Activated CD4-positive, alpha-beta T cell treated with anti-CD3 and anti-CD28 coated beads, Interleukin-2, Interleukin-4, amounts not matched to agents 100 ng/mL and 50 ng/mL, durations not matched to agents 16 hours and 8 hours (primary cell): Measurements from ENCODE around the gene IL26.
A peak's percentile ranks its signal among the peaks of the same experiment; 100 is the strongest.
"Not testable (repeated sequence)": the region's sequence is repeated elsewhere in the genome, so short reads cannot be mapped to it uniquely, and the experiment has no call there.

ENCODE experiments used
- DNase-seq: peaks from one replicate; pipeline ENCODE4 v3.0.0-alpha.2; 2020; ENCODE audit warnings: low spot score

Gene IL26

GRCh38 chr12:68199127-68199526 lies 26.5 kb downstream of the IL26 start:
- DNase-seq, result no peak

GRCh38 chr12:68198507-68199086 lies 27.0 kb downstream of the IL26 start:
- DNase-seq, result peak; percentile 52

DNA sequence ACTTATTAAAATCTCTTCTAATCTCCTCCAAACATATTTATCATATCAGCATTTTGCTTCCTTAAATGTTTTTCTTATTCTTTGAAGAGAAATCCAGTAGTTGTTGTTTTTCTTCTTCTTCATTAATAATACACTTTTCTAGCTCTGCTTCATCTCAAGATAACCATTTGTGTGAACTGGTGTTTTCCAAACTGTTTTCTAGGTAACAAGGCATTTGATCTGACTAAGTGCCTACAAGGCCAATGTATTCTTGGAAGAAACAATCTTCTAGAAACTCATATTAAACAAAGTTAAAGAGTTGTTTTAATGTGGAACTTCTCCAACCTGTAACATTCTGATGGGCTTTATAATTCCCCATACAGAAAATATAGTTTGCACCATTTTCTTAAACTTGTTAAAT lies 35.3 kb downstream of the IL26 start:
- peak; percentile 48 for DNase-seq

GRCh38 chr12:68189821-68190242 lies 35.8 kb downstream of the IL26 start:
- DNase-seq, result peak; percentile 81

GRCh38 chr12:68185598-68185997 lies 40.0 kb downstream of the IL26 start:
- no peak for DNase-seq

GRCh38 chr12:68180792-68181744 lies 44.5 kb downstream of the IL26 start:
- DNase-seq, result peak; percentile 84

DNA sequence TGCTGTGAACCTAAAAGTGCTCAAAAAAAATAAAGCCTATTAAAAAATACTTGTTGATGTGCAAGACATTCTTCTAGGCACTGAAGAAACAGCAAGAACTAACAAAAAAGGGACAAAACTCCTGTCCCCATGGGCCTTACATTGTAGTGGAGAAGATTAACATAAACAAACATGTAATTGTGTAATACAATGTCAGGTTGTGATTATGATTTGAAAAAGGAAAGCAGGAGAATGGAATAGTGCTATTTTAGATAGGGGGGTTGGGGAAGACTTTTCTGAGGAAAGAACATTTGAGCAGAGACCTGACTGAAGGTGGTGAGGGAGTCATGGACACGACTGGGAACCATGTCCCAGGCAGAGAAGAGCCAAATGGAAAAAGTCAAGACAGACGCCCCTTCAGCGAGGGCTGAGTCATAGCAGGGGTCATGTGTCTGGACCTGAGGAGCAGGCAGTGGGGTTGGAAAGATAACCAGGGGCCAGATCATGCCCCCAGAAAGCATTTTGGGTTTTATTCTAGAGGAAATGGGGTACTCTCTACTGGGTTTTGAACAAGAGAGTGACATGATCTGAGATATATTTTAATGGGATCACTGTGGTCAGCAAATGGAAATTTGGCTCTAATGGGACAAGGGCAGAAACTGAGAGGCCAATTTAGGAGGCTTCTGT lies 46.7 kb downstream of the IL26 start:
- DNase-seq, result no peak

GRCh38 chr12:68178184-68178583 lies 47.4 kb downstream of the IL26 start:
- no peak for DNase-seq

DNA sequence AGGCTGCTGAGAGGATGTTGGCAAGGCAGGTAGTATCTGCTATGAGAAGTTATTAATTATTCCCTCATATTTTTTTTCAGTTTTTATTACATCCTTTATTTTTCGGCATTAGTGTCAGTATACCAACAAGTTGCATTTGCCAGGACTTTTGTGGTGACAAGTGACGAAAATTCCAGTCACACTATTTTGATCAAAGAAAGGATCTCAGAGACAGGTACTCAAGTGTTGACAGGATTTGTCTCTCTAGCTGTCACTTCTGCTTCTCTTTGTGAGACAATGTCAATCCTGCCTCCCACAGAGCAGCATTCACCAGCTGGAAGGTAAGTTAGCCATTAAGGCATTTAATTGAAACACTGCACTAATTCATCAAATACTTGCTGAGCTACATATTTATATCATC lies 48.0 kb downstream of the IL26 start:
- DNase-seq, result no peak

- DNase-seq, result no peak
Observed at GRCh38 chr12:68176257-68176656, 49.4 kb downstream of the IL26 start.

DNA sequence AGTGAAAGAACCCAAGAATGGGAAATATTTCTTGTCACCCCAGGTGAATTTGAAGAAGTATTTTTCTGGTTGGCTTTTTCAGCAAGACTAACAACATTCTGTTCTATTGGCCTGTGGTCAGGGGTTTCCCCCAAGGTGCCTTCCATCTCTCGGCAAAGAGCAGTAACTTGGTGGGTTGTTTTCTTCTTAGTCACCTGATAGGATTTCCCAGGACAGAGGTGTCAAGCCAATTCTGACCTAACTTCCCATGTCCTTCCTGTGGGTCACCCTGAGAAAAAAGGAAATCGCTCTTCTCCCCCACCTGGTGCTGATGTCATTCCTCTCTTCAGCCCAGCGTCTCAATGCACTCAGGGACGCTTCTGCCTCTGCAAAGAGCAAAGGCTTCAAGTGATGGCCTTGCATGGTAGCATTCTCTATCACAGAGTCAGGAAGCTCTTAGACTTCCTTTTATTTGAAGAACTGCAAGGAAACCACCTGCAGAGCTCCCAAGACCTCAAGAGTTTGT lies 50.0 kb downstream of the IL26 start:
- DNase-seq, result peak; percentile 90

GRCh38 chr12:68174761-68175160 lies 50.8 kb downstream of the IL26 start:
- DNase-seq, result not testable (repeated sequence)

GRCh38 chr12:68173792-68174191 lies 51.8 kb downstream of the IL26 start:
- DNase-seq, result no peak

- no peak for DNase-seq
Observed at GRCh38 chr12:68170726-68171125, 54.9 kb downstream of the IL26 start.

DNA sequence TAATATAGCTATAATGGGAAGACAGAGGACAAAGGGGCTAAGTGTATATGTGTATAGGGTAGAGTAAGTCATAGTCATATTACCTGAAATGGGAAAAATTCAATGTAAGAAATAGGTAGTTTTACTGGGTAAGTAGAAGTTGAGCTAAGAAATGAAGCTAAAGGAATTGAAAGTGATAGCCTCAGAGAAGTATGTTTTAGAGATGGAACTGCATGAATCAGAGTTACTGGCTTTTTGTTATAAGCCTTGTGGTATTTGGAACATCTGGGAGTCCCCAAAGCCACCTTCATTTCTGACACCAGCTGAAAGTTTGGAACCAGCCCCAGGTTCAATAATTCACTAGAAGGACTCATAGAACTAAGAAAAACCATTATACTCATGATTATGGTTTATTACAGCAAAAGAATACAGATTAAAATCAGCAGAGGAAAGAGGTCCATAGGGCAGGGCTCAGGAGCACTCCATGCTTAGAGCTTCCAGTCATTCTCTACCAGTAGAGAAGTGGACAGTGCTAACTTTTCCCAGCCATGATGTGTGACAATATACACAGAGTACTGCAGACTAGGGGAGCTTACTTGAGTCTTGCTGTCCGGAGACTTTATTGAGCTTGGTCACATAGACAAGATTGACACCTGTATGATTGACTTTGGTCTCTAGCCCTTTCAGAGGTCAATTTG lies 56.3 kb downstream of the IL26 start:
- DNase-seq, result no peak

- no peak for DNase-seq
Observed at GRCh38 chr12:68166317-68166831, 59.2 kb downstream of the IL26 start.

- DNase-seq, result peak; percentile 84
Observed at GRCh38 chr12:68163560-68164081, 62.0 kb downstream of the IL26 start.

DNA sequence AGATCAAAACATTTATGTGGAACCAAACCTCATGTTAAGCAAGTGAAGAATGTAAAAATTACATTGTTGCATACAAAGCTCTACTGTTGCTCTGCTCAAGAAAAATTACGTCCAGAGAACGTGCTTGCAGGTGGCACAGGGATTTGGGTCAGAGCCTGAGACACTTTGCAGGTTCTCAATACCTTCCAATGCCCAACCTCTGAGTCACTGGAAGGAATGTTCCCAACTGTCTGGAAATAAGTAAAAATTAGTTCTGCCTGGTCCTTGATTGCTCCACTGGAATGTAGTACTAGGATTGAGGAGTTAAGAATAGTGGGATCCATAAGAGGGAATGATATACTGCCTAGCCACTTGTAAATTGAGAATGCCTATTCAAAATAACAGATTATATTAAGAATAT lies 63.2 kb downstream of the IL26 start:
- DNase-seq, result no peak

- DNase-seq, result peak; percentile 84
Observed at GRCh38 chr12:68159681-68160304, 65.8 kb downstream of the IL26 start, which contains the start of gene IFNG. Gene IFNG, minus strand, starts transcription at chr12:68159740. Its CDS starts 125 bp downstream, at chr12:68159615.

DNA sequence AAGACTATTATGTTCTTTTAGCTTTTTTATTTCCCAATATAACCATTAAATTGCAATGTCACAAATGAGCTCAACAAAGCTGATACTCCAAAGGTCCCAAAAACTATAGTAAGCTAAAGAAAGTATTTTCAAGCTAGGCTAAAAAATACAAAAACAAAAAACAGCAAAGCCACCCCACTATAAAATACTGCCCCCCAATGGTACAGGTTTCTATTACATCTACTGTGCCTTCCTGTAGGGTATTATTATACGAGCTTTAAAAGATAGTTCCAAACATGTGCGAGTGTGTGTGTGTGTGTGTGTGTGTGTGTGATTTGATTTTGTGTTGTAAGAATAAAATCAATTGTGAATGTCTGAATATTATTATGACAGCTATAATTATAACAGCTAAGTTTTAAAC lies 67.2 kb downstream of the IL26 start:
- peak; percentile 82 for DNase-seq

- peak; percentile 70 for DNase-seq
Observed at GRCh38 chr12:68157380-68157779, 68.2 kb downstream of the IL26 start.
